HEK293 (cell line): ENCODE data around the gene PANK3.
A peak's percentile ranks its signal among the peaks of the same experiment; 100 is the strongest.

Experiments used
- EGR2 ChIP-seq: fragments of 450-650 bp; formaldehyde crosslinking; IDR thresholded peaks from 2 replicates; pipeline ENCODE4 v1.5.1; 2016; ENCODE audit warnings: low read depth, missing biosample characterization, missing genetic modification characterization
- GLIS1 ChIP-seq: fragments of 450-650 bp; formaldehyde crosslinking; IDR thresholded peaks from 2 replicates; pipeline ENCODE4 v1.5.1; 2016; ENCODE audit warnings: missing biosample characterization, missing genetic modification characterization
- KLF1 ChIP-seq: fragments of 450-650 bp; formaldehyde crosslinking; IDR thresholded peaks from 2 replicates; pipeline ENCODE4 v1.5.1; 2016; ENCODE audit warnings: missing biosample characterization, missing genetic modification characterization
- KLF8 ChIP-seq: fragments of 450-650 bp; formaldehyde crosslinking; IDR thresholded peaks from 2 replicates; pipeline ENCODE4 v1.5.1; 2016; ENCODE audit warnings: missing biosample characterization, missing genetic modification characterization
- MZF1 ChIP-seq: fragments of 450-650 bp; formaldehyde crosslinking; IDR thresholded peaks from 2 replicates; pipeline ENCODE4 v1.5.1; 2017; ENCODE audit warnings: missing biosample characterization, missing genetic modification characterization, borderline replicate concordance
- OSR2 ChIP-seq: fragments of 450-650 bp; formaldehyde crosslinking; IDR thresholded peaks from 2 replicates; pipeline ENCODE4 v1.5.1; 2016; ENCODE audit warnings: missing biosample characterization, missing genetic modification characterization
- PRDM10 ChIP-seq: fragments of 450-650 bp; formaldehyde crosslinking; IDR thresholded peaks from 2 replicates; pipeline ENCODE4 v1.5.1; 2016; ENCODE audit warnings: missing biosample characterization, missing genetic modification characterization
- ZBTB11 ChIP-seq: fragments of 450-650 bp; formaldehyde crosslinking; conservative IDR thresholded peaks from 2 replicates; pipeline ENCODE4 v1.5.1; 2016; ENCODE audit warnings: low read depth, missing biosample characterization, missing genetic modification characterization
- ZBTB17 ChIP-seq: fragments of 450-650 bp; formaldehyde crosslinking; IDR thresholded peaks from 2 replicates; pipeline ENCODE4 v1.5.1; 2016; ENCODE audit warnings: missing biosample characterization, missing genetic modification characterization
- ZBTB26 ChIP-seq: fragments of 450-650 bp; formaldehyde crosslinking; optimal IDR thresholded peaks from 2 replicates; pipeline ENCODE3; 2016; ENCODE audit warnings: missing biosample characterization, mild to moderate bottlenecking, missing genetic modification characterization
- ZBTB7A ChIP-seq: fragments of 450-650 bp; formaldehyde crosslinking; IDR thresholded peaks from 2 replicates; pipeline ENCODE4 v1.5.1; 2016; ENCODE audit warnings: low read depth, missing biosample characterization, missing genetic modification characterization
- ZFHX2 ChIP-seq: fragments of 450-650 bp; formaldehyde crosslinking; conservative IDR thresholded peaks from 2 replicates; pipeline ENCODE4 v1.5.1; 2016; ENCODE audit warnings: missing biosample characterization, missing genetic modification characterization
- ZIC2 ChIP-seq: fragments of 450-650 bp; formaldehyde crosslinking; IDR thresholded peaks from 2 replicates; pipeline ENCODE4 v1.5.1; 2016; ENCODE audit warnings: missing biosample characterization, missing genetic modification characterization
- ZNF133 ChIP-seq: fragments of 450-650 bp; formaldehyde crosslinking; IDR thresholded peaks from 2 replicates; pipeline ENCODE4 v1.5.1; 2016; ENCODE audit warnings: missing biosample characterization, missing genetic modification characterization
- ZNF221 ChIP-seq: fragments of 450-650 bp; formaldehyde crosslinking; IDR thresholded peaks from 2 replicates; pipeline ENCODE4 v1.5.1; 2017; ENCODE audit warnings: missing biosample characterization, missing genetic modification characterization, borderline replicate concordance
- ZNF324 ChIP-seq: fragments of 450-650 bp; formaldehyde crosslinking; IDR thresholded peaks from 2 replicates; pipeline ENCODE4 v1.5.1; 2016; ENCODE audit warnings: missing biosample characterization, missing genetic modification characterization
- ZNF341 ChIP-seq: fragments of 450-650 bp; formaldehyde crosslinking; IDR thresholded peaks from 2 replicates; pipeline ENCODE4; 2016; ENCODE audit warnings: low read depth, missing biosample characterization, missing genetic modification characterization
- ZNF501 ChIP-seq: fragments of 450-650 bp; formaldehyde crosslinking; IDR thresholded peaks from 2 replicates; pipeline ENCODE4 v1.5.1; 2016; ENCODE audit warnings: missing biosample characterization, missing genetic modification characterization
- ZNF600 ChIP-seq: fragments of 450-650 bp; formaldehyde crosslinking; IDR thresholded peaks from 2 replicates; pipeline ENCODE4 v1.5.1; 2016; ENCODE audit warnings: missing biosample characterization, missing genetic modification characterization
- ZNF626 ChIP-seq: fragments of 450-650 bp; sonication (Bioruptor Pico); formaldehyde crosslinking; IDR thresholded peaks from 2 replicates; pipeline ENCODE4 v1.5.1; 2018; ENCODE audit warnings: missing biosample characterization, missing genetic modification characterization, inconsistent platforms
- ZNF639 ChIP-seq: fragments of 450-650 bp; formaldehyde crosslinking; IDR thresholded peaks from 2 replicates; pipeline ENCODE4 v1.5.1; 2016; ENCODE audit warnings: missing biosample characterization, missing genetic modification characterization
- ZNF660 ChIP-seq: fragments of 450-650 bp; IDR thresholded peaks from 2 replicates; pipeline ENCODE4 v1.5.1; 2018; ENCODE audit warnings: missing biosample characterization, mild to moderate bottlenecking, missing genetic modification characterization
- ZNF692 ChIP-seq: fragments of 450-650 bp; formaldehyde crosslinking; IDR thresholded peaks from 2 replicates; pipeline ENCODE4 v1.5.1; 2016; ENCODE audit warnings: missing biosample characterization, missing genetic modification characterization
- ZNF747 ChIP-seq: fragments of 450-650 bp; formaldehyde crosslinking; IDR thresholded peaks from 2 replicates; pipeline ENCODE4 v1.5.1; 2016; ENCODE audit warnings: missing biosample characterization, missing genetic modification characterization
- ZNF76 ChIP-seq: fragments of 450-650 bp; formaldehyde crosslinking; IDR thresholded peaks from 2 replicates; pipeline ENCODE4; 2016; ENCODE audit warnings: low read depth, missing biosample characterization, missing genetic modification characterization, borderline replicate concordance
- ZNF777 ChIP-seq: fragments of 450-650 bp; formaldehyde crosslinking; IDR thresholded peaks from 2 replicates; pipeline ENCODE4 v1.5.1; 2017; ENCODE audit warnings: missing biosample characterization, missing genetic modification characterization, borderline replicate concordance
- ZSCAN30 ChIP-seq: fragments of 450-650 bp; IDR thresholded peaks from 2 replicates; pipeline ENCODE4 v1.5.1; 2018; ENCODE audit warnings: missing biosample characterization, mild to moderate bottlenecking, missing genetic modification characterization, moderate library complexity
- ZXDB ChIP-seq: fragments of 450-650 bp; formaldehyde crosslinking; IDR thresholded peaks from 2 replicates; pipeline ENCODE4 v1.5.1; 2016; ENCODE audit warnings: missing biosample characterization, missing genetic modification characterization

Gene PANK3

GRCh38 chr5:168579488-168580226 is 489 bp upstream of the PANK3 start (continued):
- TF ChIP-seq MZF1 (tag by site-specific recombination): peak; percentile 43; the same call in 1 of the 2 replicates
- peak; percentile 86 for TF ChIP-seq ZNF501 (tag by site-specific recombination)
- peak; percentile 85 for TF ChIP-seq PRDM10 (tag by site-specific recombination)
- TF ChIP-seq ZNF660 (tag by site-specific recombination): 0 out of 2 replicates have a peak, but pooled peaks have one; percentile 7
- TF ChIP-seq ZNF324 (tag by site-specific recombination): peak; percentile 33; the same call in 1 of the 2 replicates
- TF ChIP-seq ZIC2 (tag by site-specific recombination): peak; percentile 43; the same call in 1 of the 2 replicates
- TF ChIP-seq ZBTB11 (tag by site-specific recombination): peak; percentile 66
- no peak for TF ChIP-seq ZNF747 (tag by site-specific recombination)
- TF ChIP-seq ZNF221 (tag by site-specific recombination): no peak
- peak; percentile 65 for TF ChIP-seq ZXDB (tag by site-specific recombination)
- peak; percentile 86 for TF ChIP-seq ZNF341
- no peak for TF ChIP-seq ZNF133 (tag by site-specific recombination)
- peak; percentile 4; the same call in 1 of the 2 replicates for TF ChIP-seq KLF1 (tag by site-specific recombination)
- TF ChIP-seq ZBTB7A (tag by site-specific recombination): peak; percentile 65
- peak; percentile 27; the same call in 1 of the 2 replicates for TF ChIP-seq ZNF600 (tag by site-specific recombination)
- TF ChIP-seq OSR2: no peak
- TF ChIP-seq GLIS1 (tag by site-specific recombination): peak; percentile 88
- peak; percentile 43 for TF ChIP-seq ZNF692 (tag by site-specific recombination)
- 0 out of 2 replicates have a peak, but pooled peaks have one; percentile 19 for TF ChIP-seq EGR2 (tag by site-specific recombination)
- peak; percentile 74 for TF ChIP-seq ZFHX2
- TF ChIP-seq ZSCAN30 (tag by site-specific recombination): peak; percentile 83
- peak; percentile 48 for TF ChIP-seq ZBTB26 (tag by site-specific recombination)
- no peak; the same call in 1 of the 2 replicates for TF ChIP-seq KLF8 (tag by site-specific recombination)
- TF ChIP-seq ZNF626 (tag by site-specific recombination): no peak
- TF ChIP-seq ZBTB17 (tag by site-specific recombination): peak; percentile 89
- TF ChIP-seq ZNF777: no peak
- TF ChIP-seq ZNF639 (tag by site-specific recombination): peak; percentile 28; the same call in 1 of the 2 replicates
- TF ChIP-seq ZNF76 (tag by site-specific recombination): peak; percentile 97
